ENCODE measurements around the gene NYAP2.

The NYAP2 gene

DNA sequence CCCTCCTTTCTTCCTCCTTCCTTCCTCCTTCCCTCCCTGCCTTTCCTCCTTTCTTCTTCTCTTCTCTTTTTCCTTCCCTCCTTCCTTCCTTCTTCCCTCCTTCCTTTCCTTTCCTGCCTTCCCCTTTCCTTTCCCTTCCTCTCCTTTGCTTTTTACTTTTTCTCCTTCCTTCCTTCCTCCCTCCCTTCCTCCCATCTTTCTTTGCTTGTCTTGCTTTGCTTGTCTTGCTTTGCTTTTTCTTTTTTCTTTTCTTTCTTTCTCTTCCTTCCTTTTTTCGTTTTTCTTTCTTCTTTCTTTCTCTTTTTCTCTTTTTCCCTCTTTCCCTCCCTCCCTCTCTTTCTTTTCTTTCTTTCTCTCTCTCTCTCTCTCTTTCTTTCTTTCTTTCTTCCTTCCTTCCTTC lies 113.0 kb downstream of the NYAP2 start:
- Histone ChIP-seq H3K36me3 (ENCODE audit: control insufficient read depth, insufficient read depth, low read length, severe bottlenecking) (no peaks in the 10 kb centered on the region), H3K9me3 (ENCODE audit: control insufficient read depth, low read length) (no peaks in the 10 kb centered on the region), H3K27me3 (replicated peaks; ENCODE audit: control insufficient read depth, insufficient read depth, low read length) (peaks cover 6% of the 10 kb centered on the region), H3K9ac (ENCODE audit: low read length) (no peak overlapping the region), H3K4me1 (ENCODE audit: control insufficient read depth, insufficient read depth, low read length) (no peaks in the 10 kb centered on the region), H3K4me3 (ENCODE audit: low read length) (no peak overlapping the region)
- DNase-seq (ENCODE audit: low read depth), result no peak

DNA sequence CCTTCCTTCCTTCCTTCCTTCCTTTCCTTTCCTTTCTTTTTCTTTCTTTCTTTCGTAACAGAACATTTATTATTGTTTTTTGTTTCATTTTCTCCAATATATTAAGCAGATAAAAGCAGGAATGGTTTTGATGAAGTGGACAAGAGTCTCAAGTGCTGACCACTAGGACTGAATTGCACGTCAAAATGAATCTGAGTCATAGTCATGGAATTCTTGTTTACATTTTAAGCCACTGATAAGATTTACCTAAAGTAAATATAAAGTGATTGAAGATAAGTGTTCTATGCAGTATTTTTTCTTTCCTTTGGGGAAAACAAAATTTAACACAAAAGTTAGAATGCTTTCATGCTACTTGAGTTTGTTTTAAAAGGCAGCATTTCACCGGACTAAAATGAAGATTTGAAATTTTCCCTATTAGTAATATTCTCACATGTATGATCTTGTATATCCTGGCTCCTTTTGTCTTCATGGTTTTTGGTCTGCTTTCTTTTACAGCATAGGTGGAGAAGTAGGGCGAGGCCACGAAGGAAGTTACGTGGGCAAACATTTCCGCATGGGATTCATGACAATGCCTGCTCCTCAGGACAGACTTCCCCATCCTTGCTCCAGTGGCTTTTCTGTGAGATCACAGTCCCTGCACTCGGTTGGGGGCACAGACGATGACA lies 113.5 kb downstream of the NYAP2 start:
- Histone ChIP-seq H3K9ac (ENCODE audit: low read length) (no peak overlapping the region), H3K4me3 (ENCODE audit: low read length) (no peak overlapping the region), H3K9me3 (ENCODE audit: control insufficient read depth, low read length) (no peaks in the 10 kb centered on the region), H3K4me1 (ENCODE audit: control insufficient read depth, insufficient read depth, low read length) (no peaks in the 10 kb centered on the region), H3K27me3 (replicated peaks; ENCODE audit: control insufficient read depth, insufficient read depth, low read length) (peaks cover 3% of the 10 kb centered on the region), H3K36me3 (ENCODE audit: control insufficient read depth, insufficient read depth, low read length, severe bottlenecking) (no peaks in the 10 kb centered on the region)
- peak; percentile 29 for DNase-seq (ENCODE audit: low read depth)

GRCh38 chr2:225515033-225515432 lies 115.5 kb downstream of the NYAP2 start:
- no peak overlapping the region for H3K9ac ChIP-seq (ENCODE audit: low read length)
- H3K4me1 ChIP-seq (ENCODE audit: control insufficient read depth, insufficient read depth, low read length), result no peaks in the 10 kb centered on the region
- H3K9me3 ChIP-seq (ENCODE audit: control insufficient read depth, low read length), result no peaks in the 10 kb centered on the region
- no peak for DNase-seq (ENCODE audit: low read depth)
- H3K36me3 ChIP-seq (ENCODE audit: control insufficient read depth, insufficient read depth, low read length, severe bottlenecking), result no peaks in the 10 kb centered on the region
- peaks cover 3% of the 10 kb centered on the region for H3K27me3 ChIP-seq (replicated peaks; ENCODE audit: control insufficient read depth, insufficient read depth, low read length)
- no peak overlapping the region for H3K4me3 ChIP-seq (ENCODE audit: low read length)

DNA sequence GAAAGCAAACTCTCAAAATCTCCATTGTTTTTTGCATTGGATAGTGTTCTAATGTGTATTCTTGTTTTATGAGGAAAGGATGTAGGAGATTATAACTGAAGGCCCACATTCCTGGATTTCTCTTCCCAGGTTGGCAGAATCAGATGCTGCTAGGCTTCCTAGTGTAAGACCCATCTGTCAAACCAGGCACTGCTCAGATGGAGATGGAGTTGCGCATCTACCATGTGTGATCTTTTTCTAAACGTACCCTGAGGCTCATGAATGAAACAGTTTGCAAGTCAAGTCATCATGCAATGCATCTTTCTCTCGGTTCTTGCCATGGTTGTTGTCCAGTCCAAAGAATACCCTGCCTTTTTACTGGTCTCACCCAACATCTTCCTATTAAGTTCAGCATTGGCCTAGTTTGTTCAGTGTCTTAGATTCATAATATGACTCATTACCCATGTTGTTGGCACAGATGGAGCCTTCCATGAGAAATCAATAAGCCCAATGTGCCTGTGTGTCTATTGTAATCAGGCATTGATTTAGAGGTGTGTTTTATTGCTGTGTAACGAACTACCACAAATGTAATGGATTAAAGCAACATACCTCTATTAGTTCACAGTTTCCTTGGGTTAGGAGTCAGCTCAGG lies 127.4 kb downstream of the NYAP2 start:
- Histone ChIP-seq H3K4me1 (ENCODE audit: control insufficient read depth, insufficient read depth, low read length) (no peaks in the 10 kb centered on the region), H3K9ac (ENCODE audit: low read length) (no peak overlapping the region), H3K27me3 (replicated peaks; ENCODE audit: control insufficient read depth, insufficient read depth, low read length) (no peaks in the 10 kb centered on the region), H3K36me3 (ENCODE audit: control insufficient read depth, insufficient read depth, low read length, severe bottlenecking) (no peaks in the 10 kb centered on the region), H3K9me3 (ENCODE audit: control insufficient read depth, low read length) (no peaks in the 10 kb centered on the region), H3K4me3 (ENCODE audit: low read length) (no peak overlapping the region)
- no peak for DNase-seq (ENCODE audit: low read depth)

DNA sequence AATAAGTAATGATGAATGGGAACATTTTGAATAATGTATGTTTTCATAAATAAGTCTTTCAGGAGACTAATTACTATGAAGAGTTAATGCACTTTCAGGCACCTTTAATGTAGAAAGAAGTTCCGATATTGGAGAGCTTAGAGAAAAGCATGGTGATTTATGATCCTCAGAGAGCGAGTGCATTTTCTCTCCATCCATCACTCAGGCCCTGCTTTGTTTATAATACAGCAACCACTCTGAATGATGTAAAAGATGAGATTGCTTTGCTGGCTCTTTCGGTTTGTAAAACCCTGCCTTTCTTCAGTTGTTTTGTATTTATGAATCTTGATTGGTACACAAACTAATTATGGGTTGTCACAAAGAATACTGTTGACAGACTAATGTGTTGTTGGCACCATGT lies 132.0 kb downstream of the NYAP2 start:
- Histone ChIP-seq H3K4me1 (ENCODE audit: control insufficient read depth, insufficient read depth, low read length) (no peaks in the 10 kb centered on the region), H3K27me3 (replicated peaks; ENCODE audit: control insufficient read depth, insufficient read depth, low read length) (no peaks in the 10 kb centered on the region), H3K4me3 (ENCODE audit: low read length) (no peak overlapping the region), H3K9ac (ENCODE audit: low read length) (no peak overlapping the region), H3K36me3 (ENCODE audit: control insufficient read depth, insufficient read depth, low read length, severe bottlenecking) (no peaks in the 10 kb centered on the region), H3K9me3 (ENCODE audit: control insufficient read depth, low read length) (no peaks in the 10 kb centered on the region)
- no peak for DNase-seq (ENCODE audit: low read depth)

DNA sequence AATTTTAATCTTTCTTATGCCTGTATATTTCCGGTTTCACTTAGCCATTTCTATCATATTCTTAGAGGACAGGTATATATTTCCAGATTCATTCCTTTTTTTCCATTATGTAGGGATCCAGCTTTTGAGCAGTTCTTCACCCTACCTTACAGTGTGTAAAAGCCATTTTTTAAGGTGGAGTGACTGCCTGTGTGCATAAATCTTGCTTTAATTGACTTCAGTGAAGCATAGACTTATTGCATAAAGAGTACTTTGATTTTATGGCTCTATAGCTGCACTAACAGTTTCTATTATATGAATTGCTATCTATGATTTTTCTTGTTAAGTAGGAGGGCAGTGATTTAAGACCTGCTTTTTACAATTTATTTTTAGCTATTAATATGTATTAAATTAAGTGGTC lies 132.6 kb downstream of the NYAP2 start:
- Histone ChIP-seq H3K27me3 (replicated peaks; ENCODE audit: control insufficient read depth, insufficient read depth, low read length) (no peaks in the 10 kb centered on the region), H3K9ac (ENCODE audit: low read length) (no peak overlapping the region), H3K36me3 (ENCODE audit: control insufficient read depth, insufficient read depth, low read length, severe bottlenecking) (no peaks in the 10 kb centered on the region), H3K4me3 (ENCODE audit: low read length) (no peak overlapping the region), H3K4me1 (ENCODE audit: control insufficient read depth, insufficient read depth, low read length) (no peaks in the 10 kb centered on the region), H3K9me3 (ENCODE audit: control insufficient read depth, low read length) (no peaks in the 10 kb centered on the region)
- no peak for DNase-seq (ENCODE audit: low read depth)

DNA sequence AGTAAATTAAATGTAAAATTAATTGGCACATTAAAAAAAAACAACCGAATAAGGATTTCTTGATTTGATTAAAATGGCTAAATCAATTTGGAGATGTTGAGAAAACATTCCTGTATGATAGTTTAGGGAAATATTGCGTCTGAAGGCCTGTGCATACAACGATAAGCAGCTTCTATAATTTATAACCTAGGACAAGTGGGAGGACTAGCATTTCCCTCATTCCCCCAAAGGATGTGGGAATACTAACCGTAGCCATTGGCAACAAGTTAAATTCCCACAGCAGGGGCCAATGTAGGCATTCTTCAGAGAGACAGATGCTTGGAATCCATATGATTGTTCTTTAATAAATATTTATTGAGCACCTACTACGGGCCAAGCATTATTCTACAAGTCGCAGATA lies 134.5 kb downstream of the NYAP2 start:
- no peak for DNase-seq (ENCODE audit: low read depth)
- no peaks in the 10 kb centered on the region for H3K27me3 ChIP-seq (replicated peaks; ENCODE audit: control insufficient read depth, insufficient read depth, low read length)
- no peaks in the 10 kb centered on the region for H3K9me3 ChIP-seq (ENCODE audit: control insufficient read depth, low read length)
- H3K9ac ChIP-seq (ENCODE audit: low read length), result no peak overlapping the region
- H3K4me3 ChIP-seq (ENCODE audit: low read length), result no peak overlapping the region
- H3K4me1 ChIP-seq (ENCODE audit: control insufficient read depth, insufficient read depth, low read length), result no peaks in the 10 kb centered on the region
- no peaks in the 10 kb centered on the region for H3K36me3 ChIP-seq (ENCODE audit: control insufficient read depth, insufficient read depth, low read length, severe bottlenecking)

GRCh38 chr2:225534697-225535096 lies 135.2 kb downstream of the NYAP2 start:
- H3K9me3 ChIP-seq (ENCODE audit: control insufficient read depth, low read length), result no peaks in the 10 kb centered on the region
- no peak overlapping the region for H3K9ac ChIP-seq (ENCODE audit: low read length)
- H3K4me1 ChIP-seq (ENCODE audit: control insufficient read depth, insufficient read depth, low read length), result no peaks in the 10 kb centered on the region
- no peak for DNase-seq (ENCODE audit: low read depth)
- no peaks in the 10 kb centered on the region for H3K27me3 ChIP-seq (replicated peaks; ENCODE audit: control insufficient read depth, insufficient read depth, low read length)
- no peaks in the 10 kb centered on the region for H3K36me3 ChIP-seq (ENCODE audit: control insufficient read depth, insufficient read depth, low read length, severe bottlenecking)
- H3K4me3 ChIP-seq (ENCODE audit: low read length), result no peak overlapping the region

DNA sequence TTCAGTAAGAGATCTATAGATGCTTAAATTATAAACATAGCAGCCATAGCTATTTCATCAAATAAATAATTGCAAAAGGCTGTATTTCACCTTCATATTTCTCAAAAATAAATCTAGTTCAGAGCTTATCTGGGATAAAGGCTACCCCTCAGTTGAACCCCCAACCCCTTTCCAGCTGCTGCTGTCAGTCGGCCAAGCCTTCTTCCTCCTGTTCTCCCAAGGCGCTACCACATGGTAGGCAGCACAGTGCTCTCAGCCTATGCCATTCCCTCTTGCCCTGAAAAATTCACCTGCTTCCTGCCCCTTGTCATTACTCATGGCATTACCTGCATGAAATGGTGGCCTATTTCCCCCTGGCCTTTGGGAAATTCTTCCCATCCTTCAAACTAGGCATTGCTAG lies 136.5 kb downstream of the NYAP2 start:
- no peaks in the 10 kb centered on the region for H3K4me1 ChIP-seq (ENCODE audit: control insufficient read depth, insufficient read depth, low read length)
- no peak overlapping the region for H3K4me3 ChIP-seq (ENCODE audit: low read length)
- no peak for DNase-seq (ENCODE audit: low read depth)
- H3K27me3 ChIP-seq (replicated peaks; ENCODE audit: control insufficient read depth, insufficient read depth, low read length), result no peaks in the 10 kb centered on the region
- no peak overlapping the region for H3K9ac ChIP-seq (ENCODE audit: low read length)
- H3K9me3 ChIP-seq (ENCODE audit: control insufficient read depth, low read length), result peaks cover under 1% of the 10 kb centered on the region
- no peaks in the 10 kb centered on the region for H3K36me3 ChIP-seq (ENCODE audit: control insufficient read depth, insufficient read depth, low read length, severe bottlenecking)

GRCh38 chr2:225543626-225544025 lies 144.1 kb downstream of the NYAP2 start:
- H3K27me3 ChIP-seq (replicated peaks; ENCODE audit: control insufficient read depth, insufficient read depth, low read length), result no peaks in the 10 kb centered on the region
- no peaks in the 10 kb centered on the region for H3K36me3 ChIP-seq (ENCODE audit: control insufficient read depth, insufficient read depth, low read length, severe bottlenecking)
- peaks cover 3% of the 10 kb centered on the region for H3K9me3 ChIP-seq (ENCODE audit: control insufficient read depth, low read length)
- DNase-seq (ENCODE audit: low read depth), result no peak
- no peaks in the 10 kb centered on the region for H3K4me1 ChIP-seq (ENCODE audit: control insufficient read depth, insufficient read depth, low read length)
- H3K9ac ChIP-seq (ENCODE audit: low read length), result no peak overlapping the region
- no peak overlapping the region for H3K4me3 ChIP-seq (ENCODE audit: low read length)

DNA sequence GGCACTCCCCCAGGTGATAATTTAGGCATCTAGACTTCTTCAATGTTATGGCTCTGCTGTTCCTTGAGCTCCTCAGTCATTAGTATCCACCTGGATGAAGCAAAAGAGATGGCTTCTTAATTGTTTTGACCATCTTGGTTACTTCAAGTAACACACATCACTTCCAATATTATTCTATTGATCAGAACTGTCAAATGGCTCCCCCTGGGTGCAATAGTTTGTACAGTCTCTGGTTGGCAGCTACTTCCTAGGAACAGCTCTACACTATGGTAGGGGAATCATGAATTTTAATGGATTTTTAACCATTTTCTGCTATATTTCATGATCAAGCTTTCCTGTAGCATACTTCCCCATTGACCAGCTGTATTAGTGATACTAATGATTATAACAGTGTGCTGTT lies 157.0 kb downstream of the NYAP2 start:
- H3K9me3 ChIP-seq (ENCODE audit: control insufficient read depth, low read length), result no peaks in the 10 kb centered on the region
- peaks cover 5% of the 10 kb centered on the region for H3K27me3 ChIP-seq (replicated peaks; ENCODE audit: control insufficient read depth, insufficient read depth, low read length)
- no peak overlapping the region for H3K4me3 ChIP-seq (ENCODE audit: low read length)
- no peak for DNase-seq (ENCODE audit: low read depth)
- no peaks in the 10 kb centered on the region for H3K36me3 ChIP-seq (ENCODE audit: control insufficient read depth, insufficient read depth, low read length, severe bottlenecking)
- H3K9ac ChIP-seq (ENCODE audit: low read length), result no peak overlapping the region
- no peaks in the 10 kb centered on the region for H3K4me1 ChIP-seq (ENCODE audit: control insufficient read depth, insufficient read depth, low read length)
